Measurements from ENCODE around the gene REPS2. TPM values are rescaled to one million over a fixed set of nuclear protein-coding genes. Genes with fewer than 3 reads are reported as not detected.

The REPS2 gene
- total RNA-seq, 4 donors from 2014 or later: 3.6 to 8.7 (median 5.6) TPM

- no peaks in the 10 kb centered on the region for H3K36me3 ChIP-seq
- no peak for DNase-seq
- H3K27ac ChIP-seq: no peak overlapping the region
- no peaks in the 10 kb centered on the region for H3K27me3 ChIP-seq
- H3K4me3 ChIP-seq: no peak overlapping the region
- H3K9me3 ChIP-seq: no peaks in the 10 kb centered on the region
- TF ChIP-seq CTCF (IDR thresholded peaks at IDR 0.05): no peak
- no peak for TF ChIP-seq POLR2A (IDR thresholded peaks at IDR 0.05)
- no peaks in the 10 kb centered on the region for H3K4me1 ChIP-seq
Measured at GRCh38 chrX:17104433-17104832, 158.0 kb downstream of the REPS2 start.

- H3K9me3 ChIP-seq: no peaks in the 10 kb centered on the region
- no peaks in the 10 kb centered on the region for H3K27me3 ChIP-seq
- TF ChIP-seq CTCF (IDR thresholded peaks at IDR 0.05) (no peak), POLR2A (IDR thresholded peaks at IDR 0.05) (no peak)
- no peaks in the 10 kb centered on the region for H3K36me3 ChIP-seq
- no peak for DNase-seq
- no peak overlapping the region for H3K27ac ChIP-seq
- H3K4me1 ChIP-seq: no peaks in the 10 kb centered on the region
- no peak overlapping the region for H3K4me3 ChIP-seq
Measured at GRCh38 chrX:17120816-17121215, 174.4 kb downstream of the REPS2 start.

- Histone ChIP-seq H3K4me1 (no peaks in the 10 kb centered on the region), H3K36me3 (no peaks in the 10 kb centered on the region), H3K27me3 (no peaks in the 10 kb centered on the region), H3K9me3 (no peaks in the 10 kb centered on the region), H3K4me3 (no peak overlapping the region), H3K27ac (no peak overlapping the region)
- TF ChIP-seq CTCF (IDR thresholded peaks at IDR 0.05): no peak
- no peak for TF ChIP-seq POLR2A (IDR thresholded peaks at IDR 0.05)
- DNase-seq: no peak
Measured at GRCh38 chrX:17154001-17154400, 207.5 kb downstream of the REPS2 start.

GRCh38 chrX:17160975-17161374 is 214.5 kb downstream of the REPS2 start:
- no peak for DNase-seq
- H3K9me3 ChIP-seq: peaks cover 0 to 3% (median 0%) of the 10 kb centered on the region in 4 donors
- no peak overlapping the region for H3K27ac ChIP-seq
- no peaks in the 10 kb centered on the region for H3K27me3 ChIP-seq
- no peaks in the 10 kb centered on the region for H3K4me1 ChIP-seq
- TF ChIP-seq POLR2A (IDR thresholded peaks at IDR 0.05) (no peak), CTCF (IDR thresholded peaks at IDR 0.05) (peak in 1 of 6 experiments; percentile 9)
- no peaks in the 10 kb centered on the region for H3K36me3 ChIP-seq
- no peak overlapping the region for H3K4me3 ChIP-seq

GRCh38 chrX:17161991-17162390 is 215.5 kb downstream of the REPS2 start:
- Histone ChIP-seq H3K9me3 (peaks cover 0 to 3% (median 0%) of the 10 kb centered on the region in 4 donors), H3K36me3 (no peaks in the 10 kb centered on the region), H3K27ac (no peak overlapping the region), H3K4me3 (no peak overlapping the region), H3K27me3 (no peaks in the 10 kb centered on the region), H3K4me1 (no peaks in the 10 kb centered on the region)
- no peak for DNase-seq
- TF ChIP-seq POLR2A (IDR thresholded peaks at IDR 0.05): no peak
- TF ChIP-seq CTCF (IDR thresholded peaks at IDR 0.05): no peak

GRCh38 chrX:17164079-17164478 is 217.6 kb downstream of the REPS2 start:
- Histone ChIP-seq H3K4me3 (no peak overlapping the region), H3K4me1 (no peaks in the 10 kb centered on the region), H3K27me3 (no peaks in the 10 kb centered on the region), H3K36me3 (no peaks in the 10 kb centered on the region), H3K9me3 (peaks cover 0 to 3% (median 0%) of the 10 kb centered on the region in 4 donors), H3K27ac (no peak overlapping the region)
- no peak for TF ChIP-seq CTCF (IDR thresholded peaks at IDR 0.05)
- TF ChIP-seq POLR2A (IDR thresholded peaks at IDR 0.05): no peak
- no peak for DNase-seq
